Nephron (organoid): Measurements from ENCODE around the gene GPR179.
"Not testable (repeated sequence)": the region's sequence is repeated elsewhere in the genome, so short reads cannot be mapped to it uniquely, and the experiment has no call there.

Experiments
- H3K27ac Mint-ChIP-seq, 3 experiments: 2 replicates each; pipeline ENCODE4 v1.8.0; 2020; ENCODE audit warnings: mixed read lengths in 3 of 3, mild to moderate bottlenecking in 2 of 3, moderate library complexity in 1 of 3
- H3K27me3 Mint-ChIP-seq: 2 replicates; pipeline ENCODE4 v1.8.0; 2021; ENCODE audit warnings: low read depth, mild to moderate bottlenecking, moderate library complexity, mixed read lengths
- H3K36me3 Mint-ChIP-seq: 2 replicates; pipeline ENCODE4 v1.8.0; 2020; ENCODE audit warnings: low read depth, mixed read lengths
- H3K4me1 Mint-ChIP-seq: 2 replicates; pipeline ENCODE4 v1.8.0; 2020; ENCODE audit warnings: mixed read lengths
- H3K4me3 Mint-ChIP-seq, 3 experiments: 2 replicates each; pipeline ENCODE4 v1.8.0; 2020; ENCODE audit warnings: mild to moderate bottlenecking in 3 of 3, mixed read lengths in 3 of 3, moderate library complexity in 2 of 3
- H3K9me3 Mint-ChIP-seq: 2 replicates; pipeline ENCODE4 v1.8.0; 2020; ENCODE audit warnings: mixed read lengths
- CTCF ChIP-seq, 3 experiments: fragments of 200-600 bp; sonication (generic); IDR thresholded peaks; one replicate each; pipeline ENCODE4 v1.5.0; 2021; ENCODE audit warnings: antibody characterized with exemption in 3 of 3; ENCODE audit not compliant: unreplicated experiment in 3 of 3

The GPR179 gene

GRCh38 chr17:38324141-38324697, 19.5 kb downstream of the GPR179 start:
- Mint-ChIP-seq H3K4me3 (no peak overlapping the region), H3K27ac (no peak overlapping the region), H3K27me3 (no peaks in the 10 kb centered on the region), H3K4me1 (peaks cover 4% of the 10 kb centered on the region), H3K36me3 (peaks cover 31% of the 10 kb centered on the region), H3K9me3 (no peaks in the 10 kb centered on the region)
- no peak for TF ChIP-seq CTCF (IDR thresholded peaks at IDR 0.05; ENCODE audit: unreplicated experiment in 3 of 3)

- peaks cover 35% of the 10 kb centered on the region for H3K36me3 Mint-ChIP-seq
- no peak for TF ChIP-seq CTCF (IDR thresholded peaks at IDR 0.05; ENCODE audit: unreplicated experiment in 3 of 3)
- H3K4me3 Mint-ChIP-seq: no peak overlapping the region
- no peaks in the 10 kb centered on the region for H3K27me3 Mint-ChIP-seq
- no peaks in the 10 kb centered on the region for H3K9me3 Mint-ChIP-seq
- H3K27ac Mint-ChIP-seq: no peak overlapping the region
- peaks cover 4% of the 10 kb centered on the region for H3K4me1 Mint-ChIP-seq
These were observed 20.9 kb downstream of the GPR179 start for GRCh38 chr17:38322897-38323296.

GRCh38 chr17:38322156-38322779, 21.5 kb downstream of the GPR179 start:
- Mint-ChIP-seq H3K4me3 (no peak overlapping the region), H3K27me3 (no peaks in the 10 kb centered on the region), H3K9me3 (no peaks in the 10 kb centered on the region), H3K4me1 (peaks cover 4% of the 10 kb centered on the region), H3K36me3 (peaks cover 39% of the 10 kb centered on the region), H3K27ac (no peak overlapping the region)
- peak; percentile 68 to 78 (median 71) for TF ChIP-seq CTCF (IDR thresholded peaks at IDR 0.05; ENCODE audit: unreplicated experiment in 3 of 3)

GRCh38 chr17:38320482-38320881, 23.3 kb downstream of the GPR179 start:
- Mint-ChIP-seq H3K27me3 (no peaks in the 10 kb centered on the region), H3K4me3 (no peak overlapping the region), H3K9me3 (no peaks in the 10 kb centered on the region)

GRCh38 chr17:38317081-38317480, 26.7 kb downstream of the GPR179 start:
- peaks cover 56% of the 10 kb centered on the region for H3K36me3 Mint-ChIP-seq
- no peaks in the 10 kb centered on the region for H3K27me3 Mint-ChIP-seq
- H3K9me3 Mint-ChIP-seq: no peaks in the 10 kb centered on the region
- no peak overlapping the region for H3K27ac Mint-ChIP-seq
- no peak overlapping the region for H3K4me3 Mint-ChIP-seq
- H3K4me1 Mint-ChIP-seq: no peaks in the 10 kb centered on the region
- no peak for TF ChIP-seq CTCF (IDR thresholded peaks at IDR 0.05; ENCODE audit: unreplicated experiment in 3 of 3)

More at GRCh38 chr17:38320482-38320881, 23.3 kb downstream of the GPR179 start:
- Mint-ChIP-seq H3K4me1 (peaks cover 4% of the 10 kb centered on the region), H3K36me3 (peaks cover 49% of the 10 kb centered on the region), H3K27ac (no peak overlapping the region)
- TF ChIP-seq CTCF (IDR thresholded peaks at IDR 0.05; ENCODE audit: unreplicated experiment in 3 of 3): no peak

GRCh38 chr17:38315497-38315896, 28.3 kb downstream of the GPR179 start:
- Mint-ChIP-seq H3K9me3 (no peaks in the 10 kb centered on the region), H3K4me1 (no peaks in the 10 kb centered on the region), H3K36me3 (peaks cover 50% of the 10 kb centered on the region), H3K27ac (no peak overlapping the region), H3K27me3 (no peaks in the 10 kb centered on the region), H3K4me3 (no peak overlapping the region)
- TF ChIP-seq CTCF (IDR thresholded peaks at IDR 0.05; ENCODE audit: unreplicated experiment in 3 of 3): no peak

GRCh38 chr17:38296834-38297517, 46.8 kb downstream of the GPR179 start, which contains the start of gene MRPL45:
Gene MRPL45 (plus strand): TSS chr17:38297168. CDS start chr17:38297184, 16 bp downstream.
- peak within 1 kb of the TSS; percentile 81 to 97 (median 96) for H3K27ac Mint-ChIP-seq
- not testable (repeated sequence) for H3K4me1 Mint-ChIP-seq, H3K9me3 Mint-ChIP-seq, H3K36me3 Mint-ChIP-seq, H3K27me3 Mint-ChIP-seq
- peak within 1 kb of the TSS; percentile 97 to 99 (median 97) for H3K4me3 Mint-ChIP-seq
